ENCODE measurements around the gene OPCML.

Gene OPCML

GRCh38 chr11:132626446-132626845, 905.9 kb downstream of the OPCML start:
- TF ChIP-seq CTCF (IDR thresholded peaks at IDR 0.05; ENCODE audit: borderline replicate concordance, control extremely low read depth, extremely low read depth, insufficient read depth, missing control alignments): no peak
- in situ Hi-C loops (cut with MboI; ENCODE audit: low sequenced_read_pairs, unreplicated experiment): no loop called here
- DNase-seq (ENCODE audit: low spot score): no peak

GRCh38 chr11:132623511-132623910, 908.8 kb downstream of the OPCML start:
- DNase-seq (ENCODE audit: low spot score): no peak
- TF ChIP-seq CTCF (IDR thresholded peaks at IDR 0.05; ENCODE audit: borderline replicate concordance, control extremely low read depth, extremely low read depth, insufficient read depth, missing control alignments): no peak
- in situ Hi-C loops (cut with MboI; ENCODE audit: low sequenced_read_pairs, unreplicated experiment): no loop called here

- no peak for TF ChIP-seq CTCF (IDR thresholded peaks at IDR 0.05; ENCODE audit: borderline replicate concordance, control extremely low read depth, extremely low read depth, insufficient read depth, missing control alignments)
- in situ Hi-C loops (cut with MboI; ENCODE audit: low sequenced_read_pairs, unreplicated experiment): no loop called here
- DNase-seq (ENCODE audit: low spot score): no peak
Measured at GRCh38 chr11:132621976-132622580, 910.2 kb downstream of the OPCML start.

GRCh38 chr11:132620423-132620822, 911.9 kb downstream of the OPCML start:
- DNase-seq (ENCODE audit: low spot score): no peak
- in situ Hi-C loops (cut with MboI; ENCODE audit: low sequenced_read_pairs, unreplicated experiment): no loop called here
- no peak for TF ChIP-seq CTCF (IDR thresholded peaks at IDR 0.05; ENCODE audit: borderline replicate concordance, control extremely low read depth, extremely low read depth, insufficient read depth, missing control alignments)

GRCh38 chr11:132610791-132611190, 921.5 kb downstream of the OPCML start:
- DNase-seq (ENCODE audit: low spot score): no peak
- no peak for TF ChIP-seq CTCF (IDR thresholded peaks at IDR 0.05; ENCODE audit: borderline replicate concordance, control extremely low read depth, extremely low read depth, insufficient read depth, missing control alignments)
- in situ Hi-C loops (cut with MboI; ENCODE audit: low sequenced_read_pairs, unreplicated experiment): no loop called here

- in situ Hi-C loops (cut with MboI; ENCODE audit: low sequenced_read_pairs, unreplicated experiment): no loop called here
- no peak for TF ChIP-seq CTCF (IDR thresholded peaks at IDR 0.05; ENCODE audit: borderline replicate concordance, control extremely low read depth, extremely low read depth, insufficient read depth, missing control alignments)
- DNase-seq (ENCODE audit: low spot score): no peak
Measured at GRCh38 chr11:132610216-132610615, 922.1 kb downstream of the OPCML start.
